HUDEP-2 (cell line): Measurements from ENCODE around the gene ALDOB.

Experiments used
- DNase-seq, 76 experiments: peaks; one replicate each; lab custom pipeline; 2025; ENCODE audit not compliant: unreplicated experiment in 76 of 76; lab: John Stamatoyannopoulos, UW

Gene ALDOB

GRCh38 chr9:101428909-101429308, 6.7 kb downstream of the ALDOB start:
- DNase-seq = no peak

GRCh38 chr9:101427957-101428655, 7.5 kb downstream of the ALDOB start:
- DNase-seq = no peak

- no peak for DNase-seq
Observed at GRCh38 chr9:101427358-101427757, 8.2 kb downstream of the ALDOB start.

DNA sequence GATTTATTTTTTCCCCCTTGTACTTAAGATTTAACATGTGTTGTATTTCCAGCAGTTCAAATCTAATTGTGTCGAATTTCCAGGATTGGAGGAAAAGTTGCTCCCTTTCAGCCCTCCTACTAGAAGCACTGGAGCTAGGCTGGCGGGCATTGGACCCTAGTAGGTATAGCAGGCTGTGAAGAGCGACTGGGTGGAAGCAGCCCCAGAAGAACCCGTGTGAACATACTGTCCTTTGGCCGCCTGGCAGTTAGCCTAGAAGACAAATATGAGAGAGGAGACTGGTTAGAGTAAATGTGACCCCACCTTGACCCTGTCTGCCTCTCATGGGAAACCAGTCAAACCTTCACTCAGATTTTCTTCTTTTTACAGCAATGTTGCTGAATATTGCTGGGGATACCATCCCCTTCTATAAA, 13.9 kb downstream of the ALDOB start:
- no peak for DNase-seq

- DNase-seq = no peak
Observed at GRCh38 chr9:101419863-101420262, 15.7 kb downstream of the ALDOB start.

DNA sequence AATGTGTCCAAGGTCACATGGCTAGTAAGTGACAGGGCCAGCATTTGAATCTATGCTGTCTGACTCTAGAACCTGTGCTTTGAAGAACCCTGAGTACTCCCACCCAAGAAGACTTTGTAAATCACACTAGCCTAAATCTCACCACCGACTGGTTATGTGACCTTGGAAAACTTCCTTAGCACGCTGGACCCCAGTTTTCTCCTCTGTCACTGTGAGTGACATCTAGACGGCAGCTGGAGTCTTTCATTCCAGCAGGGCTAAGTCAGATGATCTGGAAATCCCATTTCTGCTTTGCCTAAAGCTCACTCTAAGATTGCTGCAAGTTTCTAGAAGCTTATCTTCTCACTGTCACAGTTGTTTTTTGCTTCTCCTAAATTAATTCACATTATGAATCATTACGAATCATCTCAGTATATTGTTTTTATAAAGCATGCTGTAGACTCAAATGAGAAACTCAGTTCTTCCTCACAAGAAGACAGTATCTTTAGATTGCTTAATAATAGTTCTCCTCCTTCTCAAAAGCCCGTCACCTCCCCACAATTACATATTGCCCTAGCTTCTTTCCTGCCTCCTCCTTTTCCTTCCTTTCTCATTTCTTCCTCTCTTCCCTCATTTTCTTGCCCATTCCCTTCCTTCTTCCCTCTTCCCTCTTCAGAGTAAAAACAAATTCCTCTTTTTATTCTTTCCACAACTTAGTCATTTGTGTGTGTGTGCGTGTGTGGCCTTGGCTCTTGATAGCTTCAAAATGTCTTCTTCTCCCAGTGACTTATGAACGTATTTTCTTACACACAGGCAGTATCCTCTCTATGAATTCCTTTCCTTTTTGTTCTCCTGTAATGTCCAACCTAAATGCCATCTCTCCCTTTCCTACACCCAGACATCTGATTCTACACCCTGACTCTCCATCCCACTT, 16.8 kb downstream of the ALDOB start:
- no peak for DNase-seq

DNA sequence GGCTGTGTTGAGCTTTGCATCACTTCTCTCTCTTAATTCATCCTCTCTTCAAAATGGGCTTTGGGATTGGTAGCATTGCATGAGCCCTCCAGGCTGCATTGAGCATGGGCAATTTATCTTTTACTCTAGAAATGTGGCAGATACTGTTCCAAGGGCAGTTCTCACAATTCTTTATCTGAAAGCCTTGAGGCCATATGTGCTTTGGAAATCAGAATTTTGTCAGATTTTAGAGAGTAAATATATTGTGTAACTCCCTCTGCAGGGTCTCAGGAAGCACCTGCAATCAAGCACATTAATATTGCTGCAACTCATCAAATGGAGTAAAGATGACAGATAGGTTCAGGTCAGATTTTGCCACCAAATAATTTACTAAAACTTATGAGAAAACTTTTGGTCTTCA, 17.6 kb downstream of the ALDOB start:
- no peak for DNase-seq

DNA sequence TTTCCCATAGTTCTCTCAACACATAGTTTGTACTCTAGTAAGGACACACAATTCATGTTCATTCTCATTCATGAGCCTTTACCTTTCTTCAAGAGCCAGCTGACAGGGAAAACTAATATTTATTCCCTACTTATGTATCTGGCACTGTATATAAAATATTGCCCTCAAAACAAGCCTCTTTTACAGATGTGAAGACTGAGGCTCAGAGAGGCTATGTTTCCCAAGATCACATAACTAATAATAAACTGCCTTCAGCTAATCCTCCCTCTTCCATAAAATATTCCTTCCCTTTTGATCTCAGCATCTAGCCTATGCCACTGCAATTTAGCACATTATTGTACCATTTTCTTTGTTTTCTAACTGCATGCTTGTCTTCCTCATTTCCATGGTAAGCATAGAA, 18.2 kb downstream of the ALDOB start:
- DNase-seq = no peak

DNA sequence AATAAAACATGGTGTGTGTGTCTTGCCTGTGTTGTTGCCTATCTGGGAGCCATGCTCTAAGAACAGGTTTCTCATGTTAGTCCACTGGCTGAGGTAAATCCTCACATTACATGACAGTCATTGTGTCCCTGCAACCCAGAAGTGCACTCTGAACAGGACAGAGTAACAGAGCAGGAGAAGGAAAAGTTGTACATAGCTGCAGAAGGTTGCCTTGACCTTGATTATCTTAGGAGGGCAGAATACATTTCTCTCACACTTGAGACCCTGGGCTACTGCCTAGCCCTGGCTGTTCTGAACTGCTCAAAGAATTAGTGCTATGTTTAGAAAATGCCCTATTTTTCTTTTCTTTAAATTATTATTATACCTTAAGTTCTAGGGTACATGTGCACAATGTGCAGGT, 20.0 kb downstream of the ALDOB start:
- no peak for DNase-seq

GRCh38 chr9:101414839-101415238, 20.7 kb downstream of the ALDOB start:
- DNase-seq = no peak

- DNase-seq = no peak
Observed at GRCh38 chr9:101409079-101409477, 26.5 kb downstream of the ALDOB start.

DNA sequence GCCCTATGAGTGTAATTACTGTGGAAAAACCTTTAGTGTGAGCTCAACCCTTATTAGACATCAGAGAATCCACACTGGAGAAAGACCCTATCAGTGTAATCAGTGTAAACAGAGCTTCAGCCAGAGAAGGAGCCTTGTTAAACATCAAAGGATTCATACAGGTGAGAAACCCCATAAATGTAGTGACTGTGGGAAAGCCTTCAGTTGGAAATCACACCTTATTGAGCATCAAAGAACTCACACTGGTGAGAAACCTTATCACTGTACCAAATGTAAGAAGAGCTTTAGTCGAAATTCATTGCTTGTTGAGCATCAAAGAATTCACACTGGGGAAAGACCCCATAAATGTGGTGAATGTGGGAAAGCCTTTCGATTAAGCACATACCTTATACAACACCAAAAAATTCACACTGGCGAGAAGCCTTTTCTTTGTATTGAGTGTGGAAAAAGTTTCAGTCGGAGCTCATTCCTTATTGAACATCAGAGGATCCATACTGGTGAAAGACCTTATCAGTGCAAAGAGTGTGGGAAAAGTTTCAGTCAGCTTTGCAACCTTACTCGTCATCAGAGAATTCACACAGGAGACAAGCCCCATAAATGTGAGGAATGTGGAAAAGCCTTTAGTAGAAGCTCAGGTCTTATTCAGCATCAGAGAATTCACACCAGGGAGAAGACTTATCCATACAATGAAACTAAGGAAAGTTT, 27.0 kb downstream of the ALDOB start:
- no peak for DNase-seq

DNA sequence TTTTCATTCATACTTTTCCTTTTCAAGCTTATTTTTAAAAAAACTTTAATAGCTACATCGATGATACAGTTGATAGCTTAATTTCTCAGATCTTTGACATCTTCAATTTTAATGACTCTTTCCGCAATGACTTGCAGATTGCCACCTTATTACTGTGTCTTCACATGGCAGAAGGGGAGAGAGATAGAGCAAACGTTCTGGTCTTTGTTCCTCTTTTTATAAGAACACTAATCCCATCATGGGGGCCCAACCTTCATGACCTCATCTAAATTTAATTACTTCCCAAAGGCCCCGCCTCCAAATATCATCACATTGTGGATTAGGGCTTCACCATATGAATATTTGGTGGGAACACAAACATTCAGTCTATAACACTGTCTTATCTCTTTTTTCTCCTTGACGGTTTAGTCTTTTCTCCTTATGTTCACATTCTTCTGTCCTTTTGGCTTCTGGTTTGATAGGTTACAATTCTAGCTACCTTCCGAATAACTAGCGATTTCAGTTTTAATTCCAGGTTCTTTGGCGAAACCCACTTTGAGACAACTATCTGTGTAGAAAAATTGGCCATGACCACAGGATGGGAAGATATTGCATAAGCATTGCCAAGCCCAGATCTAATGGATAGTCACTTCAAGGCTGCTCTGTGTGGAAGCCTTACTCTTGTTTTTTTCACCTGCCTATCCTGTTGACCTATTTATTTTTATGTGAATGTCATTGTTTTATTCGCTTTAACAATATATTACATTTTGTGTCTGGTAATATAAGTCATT, 31.9 kb downstream of the ALDOB start:
- peak in 1 of 76 experiments; percentile 6 for DNase-seq

- DNase-seq = peak in 10 of 76 experiments; percentile 1 to 35 (median 21)
Observed at GRCh38 chr9:101400120-101400519, 35.5 kb downstream of the ALDOB start.

DNA sequence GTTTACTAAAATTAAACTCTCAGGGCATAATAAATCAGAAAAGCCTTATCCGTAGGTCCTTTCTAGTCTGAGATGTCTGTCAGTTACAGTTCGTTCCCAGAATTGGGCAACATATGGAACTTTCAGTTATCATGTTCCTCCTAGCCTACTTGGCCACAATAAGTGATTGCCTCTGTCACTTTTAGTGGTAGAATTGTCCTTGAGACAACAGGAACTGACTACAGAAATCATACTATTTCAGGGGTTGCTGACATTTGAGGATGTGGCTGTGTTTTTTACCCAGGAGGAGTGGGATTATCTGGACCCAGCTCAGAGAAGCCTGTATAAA, 36.0 kb downstream of the ALDOB start:
- peak in 1 of 76 experiments; percentile 55 for DNase-seq

DNA sequence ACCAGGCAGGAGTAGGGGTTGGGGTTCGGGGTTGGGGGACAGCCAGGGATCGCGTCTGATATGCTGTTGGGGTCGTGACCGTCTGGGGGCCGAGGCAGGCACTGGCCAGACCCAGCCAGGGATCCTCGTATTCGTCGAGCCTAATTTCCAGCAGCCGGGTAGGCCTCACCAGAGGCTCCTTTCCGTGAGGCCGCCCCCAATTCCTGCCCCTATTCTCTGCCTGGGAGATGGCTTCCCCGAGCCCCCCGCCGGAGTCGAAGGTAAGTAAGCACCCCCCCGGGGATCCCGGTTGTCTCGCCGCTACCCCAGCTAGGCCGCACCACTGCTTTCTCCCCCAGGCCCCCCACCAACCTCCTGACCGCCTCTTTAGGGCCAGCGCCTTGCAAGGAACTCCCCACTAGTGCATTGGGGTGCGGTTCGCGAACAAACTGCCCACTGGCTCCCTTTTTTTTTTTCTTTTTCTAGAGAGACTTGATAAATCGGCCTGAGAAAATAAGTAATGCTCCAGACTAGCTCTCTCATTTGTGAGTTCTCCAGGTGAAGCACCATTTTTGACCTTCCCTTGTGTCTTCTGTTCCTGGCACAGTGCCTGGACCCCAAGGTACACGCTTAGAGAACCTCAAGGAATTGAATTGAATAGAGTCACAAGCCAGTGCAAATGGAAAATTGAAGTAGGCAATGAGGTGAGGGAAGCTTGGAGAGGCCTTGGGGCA, 36.5 kb downstream of the ALDOB start:
- DNase-seq = peak in 4 of 76 experiments; percentile 6 to 55 (median 38)

GRCh38 chr9:101398068-101398929, 37.3 kb downstream of the ALDOB start, which contains the start of the genes MRPL50 and ZNF189:
TSS of gene MRPL50 (minus strand) at chr9:101398618. CDS start at chr9:101398592, 26 bp downstream.
TSS of gene ZNF189 (plus strand) at chr9:101398851. CDS start at chr9:101399157, 306 bp downstream.
- peak in 75 of 76 experiments; percentile 52 to 99 (median 96) for DNase-seq

GRCh38 chr9:101397746-101398067, 37.9 kb downstream of the ALDOB start:
- DNase-seq = peak in 4 of 76 experiments; percentile 15 to 33 (median 22)

- no peak for DNase-seq
Observed at GRCh38 chr9:101394687-101395086, 40.9 kb downstream of the ALDOB start.
